T-helper 2 cell treated with Interferon-gamma antibody and Interleukin-4, amounts not matched to agents 100 ng/mL and 5 ng/mL, for 36 hours (primary cell): ENCODE measurements around the gene RFESD. TPM values are rescaled to one million over a fixed set of nuclear protein-coding genes. Genes with fewer than 3 reads are reported as not detected.

Experiments
- intact Hi-C: fragments of 100-400 bp; cut with micrococcal nuclease; formaldehyde crosslinking; loops from one replicate; pipeline ENCODE4 v1.15.1; 2023
- total RNA-seq: library from RNA; stranded (reverse); gene quantifications from 2 replicates; pipeline ENCODE4 v1.2.3, GENCODE V29; 2022

The RFESD gene
- total RNA-seq, 1 donor from 2014 or later, result 4.7 TPM

- intact Hi-C loops, result no loop called here
Observed at GRCh38 chr5:95627971-95628810, 18.4 kb upstream of the RFESD start.

- intact Hi-C loops, result no loop called here
Observed at GRCh38 chr5:95628933-95629332, 17.6 kb upstream of the RFESD start.

- intact Hi-C loops, result no loop called here
Observed at GRCh38 chr5:95630394-95630917, 16.1 kb upstream of the RFESD start.

GRCh38 chr5:95631255-95631958 lies 15.2 kb upstream of the RFESD start:
- intact Hi-C loops, result no loop called here

- intact Hi-C loops, result loop anchor here (1.0 kb wide), 3 partner anchors 12 to 78 kb away; partner anchors contain the start of genes GPR150, RFESD and SKIC3
Observed at GRCh38 chr5:95631991-95632675, 14.4 kb upstream of the RFESD start.

GRCh38 chr5:95632942-95633341 lies 13.6 kb upstream of the RFESD start:
- intact Hi-C loops, result loop anchor here (1.0 kb wide), 3 partner anchors 13 to 79 kb away; partner anchors contain the start of genes GPR150, RFESD and SKIC3

- intact Hi-C loops, result no loop called here
Observed at GRCh38 chr5:95633671-95634070, 12.9 kb upstream of the RFESD start.

GRCh38 chr5:95634081-95634480 lies 12.5 kb upstream of the RFESD start:
- intact Hi-C loops, result no loop called here

- intact Hi-C loops, result no loop called here
Observed at GRCh38 chr5:95638632-95639031, 7.9 kb upstream of the RFESD start.

GRCh38 chr5:95641741-95642220 lies 4.8 kb upstream of the RFESD start:
- intact Hi-C loops, result no loop called here

GRCh38 chr5:95643152-95643551 lies 3.4 kb upstream of the RFESD start:
- intact Hi-C loops, result no loop called here

GRCh38 chr5:95644351-95645042 lies 2.1 kb upstream of the RFESD start:
- intact Hi-C loops, result loop anchor here (1.0 to 5.0 kb wide), 9 partner anchors 20 to 1018 kb away; partner anchors contain the start of genes CAST and RHOBTB3

GRCh38 chr5:95646226-95646568 lies 380 bp upstream of the RFESD start:
- intact Hi-C loops, result loop anchor here (1.0 to 5.0 kb wide), 11 partner anchors 14 to 1016 kb away; partner anchors contain the start of genes CAST, ELL2, RHOBTB3 and SKIC3

GRCh38 chr5:95647886-95648860 lies 1.6 kb downstream of the RFESD start:
- intact Hi-C loops, result loop anchor here (2.0 to 5.0 kb wide), 8 partner anchors 57 to 1014 kb away; partner anchors contain the start of genes CAST, ELL2 and RHOBTB3

GRCh38 chr5:95649274-95649673 lies 2.7 kb downstream of the RFESD start:
- intact Hi-C loops, result loop anchor here (5.0 kb wide), 5 partner anchors 68 to 1013 kb away; partner anchors contain the start of genes CAST and RHOBTB3

GRCh38 chr5:95649842-95650620 lies 3.5 kb downstream of the RFESD start:
- intact Hi-C loops, result loop anchor here (5.0 kb wide), 5 partner anchors 67 to 1012 kb away; partner anchors contain the start of genes CAST and RHOBTB3

GRCh38 chr5:95652849-95653248 lies 6.3 kb downstream of the RFESD start:
- intact Hi-C loops, result no loop called here

GRCh38 chr5:95654196-95654595 lies 7.6 kb downstream of the RFESD start:
- intact Hi-C loops, result no loop called here
